Measurements from ENCODE around the gene GRHL3. TPM values are rescaled to one million over a fixed set of nuclear protein-coding genes. Genes with fewer than 3 reads are reported as not detected.

The GRHL3 gene
- total and polyA plus RNA-seq, 10 of the 15 experiments (the other 5 are each of a cell fraction or from before 2014, with no cell fraction given): 0.07 to 0.87 (median 0.34) TPM

DNA sequence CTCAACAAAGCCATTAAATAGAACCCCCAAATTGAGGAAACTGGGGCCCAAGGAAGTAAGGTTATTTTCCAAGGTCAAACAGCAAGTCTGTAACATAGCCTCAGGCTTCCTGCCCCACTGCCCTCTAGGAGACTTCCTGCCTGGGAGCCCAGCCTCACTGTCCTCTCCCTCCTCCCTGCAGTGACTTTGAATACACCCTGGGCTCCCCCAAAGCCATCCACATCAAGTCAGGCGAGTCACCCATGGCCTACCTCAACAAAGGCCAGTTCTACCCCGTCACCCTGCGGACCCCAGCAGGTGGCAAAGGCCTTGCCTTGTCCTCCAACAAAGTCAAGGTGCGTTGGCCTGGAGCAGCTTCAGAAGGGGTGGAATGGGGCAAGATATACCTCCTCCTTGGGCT, 18.3 kb downstream of the GRHL3 start (continued):
- TF ChIP-seq, protein P1, sequence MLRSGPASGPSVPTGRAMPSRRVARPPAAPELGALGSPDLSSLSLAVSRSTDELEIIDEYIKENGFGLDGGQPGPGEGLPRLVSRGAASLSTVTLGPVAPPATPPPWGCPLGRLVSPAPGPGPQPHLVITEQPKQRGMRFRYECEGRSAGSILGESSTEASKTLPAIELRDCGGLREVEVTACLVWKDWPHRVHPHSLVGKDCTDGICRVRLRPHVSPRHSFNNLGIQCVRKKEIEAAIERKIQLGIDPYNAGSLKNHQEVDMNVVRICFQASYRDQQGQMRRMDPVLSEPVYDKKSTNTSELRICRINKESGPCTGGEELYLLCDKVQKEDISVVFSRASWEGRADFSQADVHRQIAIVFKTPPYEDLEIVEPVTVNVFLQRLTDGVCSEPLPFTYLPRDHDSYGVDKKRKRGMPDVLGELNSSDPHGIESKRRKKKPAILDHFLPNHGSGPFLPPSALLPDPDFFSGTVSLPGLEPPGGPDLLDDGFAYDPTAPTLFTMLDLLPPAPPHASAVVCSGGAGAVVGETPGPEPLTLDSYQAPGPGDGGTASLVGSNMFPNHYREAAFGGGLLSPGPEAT (IDR thresholded peaks at IDR 0.05; ENCODE audit: low read depth): no peak
- TF ChIP-seq ATF7 (IDR thresholded peaks at IDR 0.05; ENCODE audit: low read depth): no peak
- TF ChIP-seq POLR2A (IDR thresholded peaks at IDR 0.05; ENCODE audit: low read depth, low read length): no peak

DNA sequence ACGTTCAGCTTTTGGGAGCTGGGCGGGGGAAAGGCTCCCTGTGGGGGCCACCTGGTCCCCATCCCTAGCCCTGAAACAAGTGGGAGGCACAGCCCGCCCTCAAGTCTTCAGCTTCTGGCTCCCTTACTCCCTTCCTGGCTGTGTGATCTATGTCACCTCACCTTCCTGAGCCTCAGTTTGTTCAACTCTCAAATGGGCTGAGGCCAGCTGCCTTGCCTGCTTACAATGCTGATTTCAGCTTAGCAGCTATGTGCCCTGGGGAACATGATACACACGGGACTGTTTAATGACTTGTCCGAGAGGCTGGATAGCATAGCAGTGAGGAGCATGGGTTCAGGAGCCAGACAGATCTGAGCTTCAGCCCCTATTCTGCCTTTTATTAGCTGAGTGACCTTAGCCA, 19.3 kb downstream of the GRHL3 start:
- ATAC-seq: no peak
- H3K27me3 ChIP-seq (replicated peaks in 1 of 2; ENCODE audit: control insufficient read depth in 2 of 2, insufficient read depth in 2 of 2, low read length in 1 of 2): peaks cover 0 to 4% of the 10 kb centered on the region in 2 experiments; a peak in 3 of 4 replicates
- ChIA-PET SMC1A (ENCODE audit: uncharacterized antibody, unreplicated experiment) (no interaction called here), RAD21 (ENCODE audit: unreplicated experiment) (interaction anchor here (0.8 kb wide), 1 partner anchor 53 kb away, joined by 4 read pairs; no protein-coding TSS in a partner anchor), CTCF (no interaction called here), POLR2A (no interaction called here)
- H3K27ac ChIP-seq (ENCODE audit: control insufficient read depth, insufficient read depth): no peak overlapping the region
- H3K9ac ChIP-seq (ENCODE audit: control insufficient read depth, insufficient read depth, low read length): no peak overlapping the region
- H4K20me1 ChIP-seq (ENCODE audit: control insufficient read depth, insufficient read depth): peaks cover 2% of the 10 kb centered on the region; the same call in 1 of the 2 replicates
- no peaks in the 10 kb centered on the region for H3K79me2 ChIP-seq (ENCODE audit: control insufficient read depth, insufficient read depth, low read length)
- H3K4me2 ChIP-seq (ENCODE audit: control insufficient read depth, insufficient read depth): no peak overlapping the region
- no peak overlapping the region for H3K4me3 ChIP-seq
- 21% methylated on average over 4 of the region's 5 CpGs for WGBS (ENCODE audit: insufficient coverage, insufficient replicate concordance, low lambda C conversion rate, missing lambda C conversion rate)
- H3K4me1 ChIP-seq (ENCODE audit: control insufficient read depth, insufficient read depth, low read length): no peaks in the 10 kb centered on the region
- TF ChIP-seq ZBTB11 (CRISPR knock-in tag; IDR thresholded peaks at IDR 0.05): no peak
- TF ChIP-seq WRNIP1 (IDR thresholded peaks at IDR 0.05; ENCODE audit: borderline replicate concordance, low read depth, low read length): no peak
- TF ChIP-seq LARP7 (IDR thresholded peaks at IDR 0.05): no peak
- TF ChIP-seq NRF1 (conservative IDR thresholded peaks at IDR 0.05; ENCODE audit: low read depth, low read length): no peak
- no peak for TF ChIP-seq BCL11A (IDR thresholded peaks at IDR 0.05; ENCODE audit: low read depth, low read length)
- TF ChIP-seq MXI1 (IDR thresholded peaks at IDR 0.05; ENCODE audit: low read depth, low read length): no peak
- no peak for TF ChIP-seq PKNOX1 (IDR thresholded peaks at IDR 0.05)
- TF ChIP-seq BACH1 (IDR thresholded peaks at IDR 0.05; ENCODE audit: borderline replicate concordance): no peak
- TF ChIP-seq CREM (IDR thresholded peaks at IDR 0.05; ENCODE audit: low read depth): no peak
- TF ChIP-seq ZNF217 (IDR thresholded peaks at IDR 0.05): no peak
- no peak for TF ChIP-seq SMARCA5 (IDR thresholded peaks at IDR 0.05)
- TF ChIP-seq YY1 (IDR thresholded peaks at IDR 0.05; ENCODE audit: low read depth, low read length): no peak
- no peak for DNase-seq (ENCODE audit: low read depth, low spot score)
- BruUV-seq (replicated peaks): no TSS peak
- in situ Hi-C loops (cut with MboI) (no loop called here), intact Hi-C loops (cut with micrococcal nuclease; ENCODE audit: unreplicated experiment) (no loop called here)
- H3K9me3 ChIP-seq (replicated peaks; ENCODE audit: control insufficient read depth, insufficient read depth, low read length): no peaks in the 10 kb centered on the region; the same call in 2 of the 3 replicates
- no peaks in the 10 kb centered on the region for H3K36me3 ChIP-seq (ENCODE audit: control insufficient read depth in 2 of 2, insufficient read depth in 2 of 2, low read length in 1 of 2)
- no peak for FAIRE-seq
- H2AFZ ChIP-seq (ENCODE audit: control insufficient read depth, low read depth, low read length): no peak overlapping the region
